ENCODE results near the gene BCAS3.
A peak's percentile ranks its signal among the peaks of the same experiment; 100 is the strongest.

The BCAS3 gene

DNA sequence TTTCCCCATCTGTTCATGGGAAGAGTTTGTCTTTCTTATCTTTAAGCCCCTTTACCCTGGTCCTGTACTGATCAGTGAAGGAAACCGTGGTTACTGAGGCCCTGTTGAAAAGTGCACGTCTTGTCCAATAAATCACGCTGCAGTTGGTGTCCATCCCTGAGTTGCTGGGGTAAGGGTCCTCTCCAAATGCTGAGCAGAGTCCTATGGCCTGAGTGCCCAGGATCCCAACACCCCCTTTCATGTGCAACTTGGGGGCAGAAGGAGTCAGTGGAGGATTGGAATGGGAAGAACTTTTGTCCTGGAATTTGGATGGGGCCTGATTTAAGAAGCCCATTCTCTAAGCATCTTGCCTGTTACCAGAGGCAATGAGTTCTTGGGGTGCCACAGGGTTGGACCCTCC lies 715.0 kb downstream of the BCAS3 start:
- DNase-seq: no peak

DNA sequence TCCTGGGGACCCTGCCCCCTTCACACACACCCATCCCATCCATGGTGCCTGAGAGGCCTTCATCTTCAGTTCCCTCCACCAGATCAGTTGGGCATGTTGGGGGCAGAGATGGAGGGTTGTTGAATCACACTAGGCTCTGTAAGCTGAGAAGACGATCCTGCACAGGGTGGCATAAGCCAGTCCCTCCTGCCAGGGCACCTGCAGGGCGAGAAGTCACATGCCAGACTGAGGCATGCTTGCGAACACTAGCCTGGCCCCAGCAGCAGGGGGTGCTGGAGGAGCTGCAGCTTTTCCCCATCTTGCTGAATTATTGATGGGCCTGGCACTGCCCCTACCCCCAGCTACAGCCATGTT lies 715.9 kb downstream of the BCAS3 start:
- no peak for DNase-seq

DNA sequence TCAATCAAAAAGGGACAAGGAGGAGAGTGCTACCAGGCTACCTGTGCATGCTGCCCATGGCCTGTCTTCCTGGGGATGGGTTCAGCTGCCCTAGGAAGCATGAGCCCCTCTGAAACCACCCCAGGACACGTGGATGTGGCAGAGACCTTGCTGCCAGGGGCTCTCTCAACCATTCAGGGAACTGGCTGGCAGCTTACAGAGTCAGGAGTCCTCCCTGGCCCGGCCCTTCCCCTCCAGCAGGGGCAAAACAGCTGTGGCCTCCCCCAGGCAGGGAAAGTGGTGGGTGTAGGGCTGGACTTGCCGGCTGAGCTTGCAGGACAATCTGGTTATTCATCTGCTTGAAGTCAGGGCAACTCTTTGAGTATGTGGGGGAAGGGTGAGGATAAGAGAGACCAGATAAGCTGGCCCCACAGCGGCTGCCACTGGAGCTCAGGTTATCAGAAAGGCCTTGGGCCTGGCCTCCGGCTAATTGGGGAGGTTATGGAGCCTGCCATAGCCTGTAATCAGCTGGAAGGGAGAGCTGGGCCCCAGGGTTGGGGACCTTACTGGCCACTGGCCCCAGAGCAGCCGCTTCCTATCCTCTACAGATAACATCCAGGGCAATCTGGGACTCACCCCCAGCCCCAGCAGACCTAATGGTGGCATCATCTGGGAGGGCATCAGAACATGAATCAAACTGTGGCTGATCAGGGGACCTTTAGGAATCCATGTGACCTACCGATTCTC lies 716.4 kb downstream of the BCAS3 start:
- DNase-seq: no peak

DNA sequence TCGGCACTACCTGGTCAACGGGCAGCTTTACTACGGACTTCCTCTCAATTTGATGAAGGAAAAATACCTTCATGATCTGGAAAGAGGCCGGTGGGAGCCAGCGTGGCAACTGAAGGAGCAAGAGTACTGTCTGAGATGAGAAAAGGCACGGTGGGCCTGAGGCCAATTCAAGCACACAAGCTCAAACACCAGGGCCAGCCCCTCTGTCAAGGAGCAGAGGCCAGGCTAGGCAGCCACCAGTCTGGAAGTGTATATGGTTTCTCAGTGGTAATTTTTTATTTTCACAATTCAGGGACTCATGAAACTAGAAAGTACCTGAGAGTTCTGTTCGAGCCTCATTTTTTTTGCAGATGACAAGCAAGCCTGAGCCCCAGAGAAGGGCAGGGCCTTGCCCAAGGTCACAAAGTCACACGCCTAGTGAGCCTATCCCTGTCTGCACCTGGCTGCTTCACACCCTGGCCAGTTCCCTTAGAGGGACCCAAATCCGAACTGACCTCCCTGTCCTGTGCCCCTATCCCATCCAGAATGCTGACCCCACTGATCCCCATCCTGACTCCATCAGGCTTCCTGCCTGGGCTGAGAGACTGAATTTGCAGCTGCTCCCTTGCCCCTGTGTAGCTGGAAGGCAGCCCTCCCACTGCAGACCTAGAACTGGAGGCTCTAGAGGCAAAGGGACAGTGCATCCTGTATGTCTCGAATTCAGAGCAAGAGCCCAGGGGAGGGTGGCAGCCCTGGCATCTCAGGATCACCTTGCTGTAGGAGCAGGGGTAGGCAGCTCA lies 717.2 kb downstream of the BCAS3 start:
- DNase-seq: no peak

DNA sequence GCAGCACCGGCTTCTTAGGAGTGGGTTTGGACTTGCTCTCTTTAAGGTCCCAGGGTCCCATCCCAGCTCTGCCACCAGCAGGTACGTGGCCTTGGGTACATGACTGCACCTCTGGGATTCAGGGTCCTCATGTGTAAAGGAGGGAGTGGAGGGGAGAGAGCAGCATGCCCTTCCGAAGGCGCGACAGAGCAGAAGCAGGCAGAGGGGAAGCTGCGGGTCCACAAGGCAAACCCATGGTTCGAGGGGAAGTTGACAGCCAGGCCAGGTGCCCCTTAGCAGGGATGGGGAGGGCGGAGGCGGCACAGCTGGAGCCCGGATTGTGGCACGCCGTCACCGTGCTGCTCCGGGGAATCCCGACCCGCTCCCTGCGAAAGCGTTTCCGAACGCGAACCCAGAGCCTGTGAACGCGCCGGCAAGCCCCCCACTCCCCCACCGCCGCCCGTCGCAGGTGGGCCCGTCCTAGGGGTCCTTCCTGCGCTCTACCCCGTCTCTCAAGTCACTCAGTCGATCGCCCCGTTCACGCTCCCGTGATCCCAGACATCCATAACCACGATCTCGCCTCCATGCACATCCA lies 717.8 kb downstream of the BCAS3 start:
- DNase-seq: no peak

DNA sequence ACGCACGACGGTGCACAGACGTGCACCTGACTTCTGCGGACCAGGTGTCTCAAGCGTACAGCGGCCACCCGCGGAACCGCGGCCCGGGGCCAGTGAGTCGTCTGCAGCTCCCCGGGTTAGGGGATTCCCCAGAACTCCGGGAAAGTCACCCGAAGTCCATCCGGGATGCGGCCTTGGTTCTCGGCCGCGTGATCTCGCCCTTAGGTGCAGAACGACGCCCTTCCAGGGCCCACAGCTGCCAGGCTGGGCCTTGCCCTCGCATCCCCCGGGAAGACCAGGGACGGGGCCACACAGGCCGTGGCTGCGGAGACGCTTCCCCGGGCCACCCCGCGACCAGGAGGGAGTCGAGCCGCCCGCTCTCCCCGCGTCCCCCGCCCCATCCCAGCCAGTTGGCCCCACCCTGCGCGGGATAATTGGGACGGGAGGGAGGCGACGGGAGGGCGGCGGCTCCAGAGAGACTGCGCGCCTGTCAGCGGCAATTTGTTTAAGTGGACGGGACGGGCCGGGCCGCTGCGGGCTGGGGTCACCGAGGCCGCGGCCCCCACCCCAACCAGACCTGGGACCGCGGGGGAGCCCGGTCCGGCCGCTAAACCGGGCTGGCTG lies 718.4 kb downstream of the BCAS3 start:
- DNase-seq: no peak

DNA sequence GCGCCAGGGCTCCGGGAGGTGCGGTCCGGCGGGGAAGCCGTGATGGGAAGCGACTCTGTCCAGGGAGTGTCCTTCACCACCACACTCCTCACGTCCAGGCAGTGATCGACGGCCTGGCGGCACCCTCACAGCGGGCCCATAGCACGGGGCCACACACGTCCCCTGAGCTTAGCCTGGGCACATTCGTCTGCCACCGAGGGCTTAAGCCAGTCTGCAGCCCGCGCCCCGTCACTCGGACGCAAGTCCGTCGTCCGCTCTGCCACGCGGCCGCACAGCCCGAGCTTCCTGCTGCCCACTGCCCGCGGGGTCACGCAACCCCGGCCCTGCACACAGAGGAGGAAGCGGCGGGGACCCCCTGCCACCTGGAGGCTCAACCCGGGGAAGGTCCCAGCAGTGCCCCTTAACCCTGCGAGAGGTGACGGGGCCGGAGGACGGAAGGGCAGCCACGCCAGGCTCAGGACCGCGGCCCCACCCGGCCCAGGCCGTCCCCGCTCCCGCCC lies 719.0 kb downstream of the BCAS3 start:
- no peak for DNase-seq

DNA sequence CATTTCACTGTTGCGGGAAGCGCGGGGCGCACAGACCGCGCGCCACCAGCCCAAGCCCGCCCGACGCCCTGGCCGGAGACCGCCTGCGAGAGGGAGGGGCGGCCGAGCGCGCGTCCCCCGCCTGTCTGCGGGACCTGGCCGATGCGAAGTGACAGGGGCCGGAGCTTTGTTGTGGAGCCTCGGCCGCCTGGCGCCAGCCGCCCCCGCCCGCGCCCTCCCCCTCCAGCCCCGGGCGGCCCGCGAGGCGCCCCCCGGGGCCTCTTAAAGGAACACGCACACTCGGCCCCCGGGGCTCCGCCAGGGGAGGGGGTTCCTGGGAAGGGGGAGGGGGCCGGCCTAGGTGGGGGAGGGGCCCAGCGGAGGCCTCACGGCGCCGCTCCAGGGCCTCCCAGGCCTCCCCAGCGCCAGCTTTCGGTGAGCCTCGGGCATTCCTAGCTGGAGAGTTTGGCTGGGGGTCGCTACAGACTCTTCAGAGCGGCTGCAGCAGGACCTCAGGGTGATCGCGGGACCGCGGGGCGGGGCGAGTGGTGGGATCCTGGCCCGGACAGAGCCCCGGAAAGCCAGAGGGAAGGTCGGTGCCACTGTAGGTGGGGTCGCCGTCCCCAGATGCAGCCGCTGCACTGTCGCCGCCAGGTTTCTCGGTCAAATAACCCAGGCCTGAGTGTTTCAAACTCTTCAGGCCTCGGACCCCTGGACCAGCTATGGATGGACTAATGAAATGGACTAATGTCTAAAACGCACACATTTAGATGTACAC lies 719.6 kb downstream of the BCAS3 start:
- DNase-seq: no peak

DNA sequence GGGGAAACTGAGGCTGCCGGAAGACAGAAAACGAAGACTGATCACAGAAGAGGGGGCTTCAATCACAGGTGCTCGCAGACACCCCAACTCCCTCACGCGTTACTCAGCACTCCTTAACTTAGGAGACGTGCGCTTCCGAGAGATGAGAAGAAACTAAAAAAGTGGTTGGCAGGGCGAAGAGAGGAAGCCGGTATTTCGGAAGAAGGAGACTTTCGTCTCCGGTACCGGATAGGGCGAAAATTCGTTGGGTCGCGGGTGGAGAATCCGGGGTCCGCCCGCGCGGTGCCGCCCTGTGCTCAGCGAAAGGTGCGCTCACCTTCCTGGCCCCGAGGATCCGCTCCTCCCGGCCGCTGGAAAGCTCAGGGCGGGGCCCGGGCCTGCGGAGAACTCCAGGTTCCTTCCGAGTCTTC lies 721.1 kb downstream of the BCAS3 start:
- no peak for DNase-seq

DNA sequence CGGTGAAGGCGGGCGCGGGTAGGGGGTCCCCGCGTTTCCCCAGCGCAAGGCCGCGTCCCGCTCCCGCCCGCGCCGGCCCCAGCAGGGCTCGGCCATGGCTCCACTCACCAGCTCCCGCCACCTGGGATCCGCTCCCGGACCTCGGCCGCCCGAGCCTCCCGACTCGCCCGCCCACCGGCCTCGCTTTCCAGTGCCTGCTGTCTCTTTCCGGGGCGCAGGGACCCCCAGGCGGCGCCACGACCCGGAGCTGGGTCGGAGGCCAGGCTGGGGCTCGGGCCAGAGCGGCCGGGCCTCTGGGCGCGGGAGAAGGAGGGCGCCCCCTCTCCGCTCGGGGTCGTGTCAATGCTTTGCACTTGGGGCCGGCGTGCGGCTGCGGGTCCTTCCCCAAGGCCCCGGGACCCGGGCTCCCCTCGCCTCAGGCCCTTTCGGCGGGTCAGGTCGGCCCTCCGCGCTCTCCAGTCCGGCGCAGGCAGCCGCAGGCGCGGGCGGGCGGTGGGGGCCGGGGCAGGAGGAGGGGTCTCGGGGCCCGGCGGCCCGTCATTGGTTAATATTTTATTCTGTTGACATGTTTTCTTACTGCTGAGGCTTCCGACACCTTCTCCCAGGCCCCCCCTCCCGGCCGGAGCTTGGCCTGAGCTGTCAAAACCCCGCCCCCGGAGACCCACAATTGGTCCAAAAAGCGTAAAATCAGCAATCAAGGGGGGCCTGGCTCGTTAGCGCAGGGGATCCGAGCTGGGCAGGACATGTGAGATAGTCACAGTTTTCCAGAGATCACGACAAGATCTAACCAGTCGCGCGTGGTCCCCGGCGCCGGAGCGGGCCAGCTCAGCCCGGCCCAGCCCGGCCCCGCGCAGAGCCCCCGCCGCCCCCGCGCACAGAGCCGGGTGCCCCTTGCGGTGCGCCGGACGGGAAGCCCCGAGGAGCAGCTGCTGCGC lies 721.7 kb downstream of the BCAS3 start, which contains the start of gene TBX2:
TBX2 (plus strand) TSS at position 713 of the 935 bp plus-strand sequence. CDS start 334 bp downstream, outside the sequence.
- DNase-seq: no peak

DNA sequence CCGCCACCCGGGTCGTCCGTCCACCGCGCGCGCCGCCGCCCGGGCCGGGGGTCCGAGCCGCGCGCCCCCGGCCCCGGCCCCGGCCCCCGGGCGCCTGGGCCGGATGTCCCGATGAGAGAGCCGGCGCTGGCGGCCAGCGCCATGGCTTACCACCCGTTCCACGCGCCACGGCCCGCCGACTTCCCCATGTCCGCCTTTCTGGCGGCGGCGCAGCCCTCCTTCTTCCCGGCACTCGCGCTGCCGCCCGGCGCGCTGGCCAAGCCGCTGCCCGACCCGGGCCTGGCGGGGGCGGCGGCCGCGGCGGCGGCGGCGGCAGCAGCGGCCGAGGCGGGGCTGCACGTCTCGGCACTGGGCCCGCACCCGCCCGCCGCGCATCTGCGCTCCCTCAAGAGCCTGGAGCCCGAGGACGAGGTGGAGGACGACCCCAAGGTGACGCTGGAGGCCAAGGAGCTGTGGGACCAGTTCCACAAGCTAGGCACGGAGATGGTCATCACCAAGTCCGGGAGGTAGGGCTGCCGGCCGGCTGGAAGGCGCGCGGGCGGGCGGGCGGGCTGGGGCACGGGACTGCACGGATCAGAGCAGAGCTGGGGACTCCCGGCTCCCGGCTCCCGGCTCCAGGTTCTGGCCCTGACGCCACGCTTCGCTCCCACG lies 722.5 kb downstream of the BCAS3 start:
- DNase-seq: no peak

DNA sequence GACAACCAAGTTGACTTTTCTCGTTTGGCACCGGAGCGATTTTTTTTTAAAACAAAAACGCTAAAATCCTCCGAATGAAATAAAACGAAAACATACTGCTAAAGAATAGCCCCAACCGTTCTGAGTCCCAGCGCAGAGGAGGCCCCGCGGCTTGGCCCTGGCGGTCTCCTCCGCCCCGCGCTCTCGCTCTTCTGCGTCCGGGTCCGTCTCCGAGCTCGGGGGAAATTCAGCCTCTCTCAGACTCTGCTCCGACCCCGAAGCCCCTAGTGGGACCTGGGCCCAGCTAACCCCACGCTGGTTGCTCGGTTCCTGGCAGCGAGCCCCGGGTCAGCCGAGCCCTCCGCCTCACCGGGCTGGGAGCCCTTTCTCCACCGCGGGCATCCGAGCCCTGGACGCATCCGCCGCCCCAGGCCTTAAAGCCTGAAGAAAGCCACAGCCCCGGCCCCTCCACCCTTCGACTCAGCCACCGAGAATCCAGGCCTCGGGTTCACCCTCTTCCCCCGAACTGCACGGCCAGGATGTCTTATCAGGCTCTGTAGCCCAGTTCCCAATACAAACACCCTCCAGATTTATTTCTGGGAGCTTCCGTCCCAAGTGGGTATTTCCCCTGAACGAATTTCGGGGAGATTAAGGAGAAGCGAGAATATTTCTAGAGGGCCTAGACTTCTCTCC lies 723.2 kb downstream of the BCAS3 start:
- no peak for DNase-seq

DNA sequence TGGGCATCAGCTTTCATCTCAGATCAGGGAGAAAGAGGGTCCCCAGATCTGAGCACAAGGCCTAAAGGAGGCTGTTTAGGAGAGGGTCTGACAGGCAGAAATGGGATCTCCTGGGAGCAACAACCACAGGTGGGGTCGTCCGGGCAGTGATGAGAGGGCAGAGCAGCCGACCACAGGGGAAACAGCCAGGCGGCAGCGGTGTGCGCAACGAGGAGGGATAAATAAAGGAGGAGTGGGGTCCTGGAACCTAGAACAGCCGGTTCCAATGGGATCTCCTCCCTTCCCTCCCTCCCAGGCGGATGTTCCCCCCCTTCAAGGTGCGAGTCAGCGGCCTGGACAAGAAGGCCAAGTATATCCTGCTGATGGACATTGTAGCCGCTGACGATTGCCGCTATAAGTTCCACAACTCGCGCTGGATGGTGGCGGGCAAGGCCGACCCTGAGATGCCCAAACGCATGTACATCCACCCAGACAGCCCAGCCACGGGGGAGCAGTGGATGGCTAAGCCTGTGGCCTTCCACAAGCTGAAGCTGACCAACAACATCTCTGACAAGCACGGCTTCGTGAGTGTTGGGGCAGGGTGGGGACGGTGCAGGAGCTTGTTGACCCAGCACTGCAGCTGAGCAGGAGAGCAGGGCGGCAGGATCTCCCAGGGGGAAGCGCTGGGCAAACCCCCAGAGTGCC lies 723.9 kb downstream of the BCAS3 start:
- DNase-seq: no peak

DNA sequence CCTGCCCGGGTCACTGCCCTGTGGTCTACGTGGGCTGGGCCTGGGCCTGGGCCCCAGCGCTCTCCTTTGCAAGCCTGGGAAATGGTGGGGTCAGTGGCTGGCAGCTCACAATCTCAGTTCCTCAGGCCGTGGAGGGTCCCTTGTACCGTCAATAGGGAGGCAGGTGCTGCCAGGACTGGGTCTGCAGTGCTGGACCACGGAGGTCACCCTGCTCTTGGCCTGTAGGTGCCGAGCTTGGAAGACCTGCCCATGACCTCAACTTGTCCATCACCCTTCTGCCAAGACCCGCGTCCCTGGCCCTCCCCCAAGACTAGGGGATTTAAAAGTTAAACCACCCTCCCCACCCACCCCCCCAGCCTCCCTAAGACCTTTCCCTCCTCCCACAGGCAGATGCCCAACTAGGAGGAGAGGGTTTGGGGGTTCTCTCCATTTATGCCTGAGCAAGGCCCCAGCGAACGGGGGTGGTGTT lies 724.5 kb downstream of the BCAS3 start:
- DNase-seq: no peak

DNA sequence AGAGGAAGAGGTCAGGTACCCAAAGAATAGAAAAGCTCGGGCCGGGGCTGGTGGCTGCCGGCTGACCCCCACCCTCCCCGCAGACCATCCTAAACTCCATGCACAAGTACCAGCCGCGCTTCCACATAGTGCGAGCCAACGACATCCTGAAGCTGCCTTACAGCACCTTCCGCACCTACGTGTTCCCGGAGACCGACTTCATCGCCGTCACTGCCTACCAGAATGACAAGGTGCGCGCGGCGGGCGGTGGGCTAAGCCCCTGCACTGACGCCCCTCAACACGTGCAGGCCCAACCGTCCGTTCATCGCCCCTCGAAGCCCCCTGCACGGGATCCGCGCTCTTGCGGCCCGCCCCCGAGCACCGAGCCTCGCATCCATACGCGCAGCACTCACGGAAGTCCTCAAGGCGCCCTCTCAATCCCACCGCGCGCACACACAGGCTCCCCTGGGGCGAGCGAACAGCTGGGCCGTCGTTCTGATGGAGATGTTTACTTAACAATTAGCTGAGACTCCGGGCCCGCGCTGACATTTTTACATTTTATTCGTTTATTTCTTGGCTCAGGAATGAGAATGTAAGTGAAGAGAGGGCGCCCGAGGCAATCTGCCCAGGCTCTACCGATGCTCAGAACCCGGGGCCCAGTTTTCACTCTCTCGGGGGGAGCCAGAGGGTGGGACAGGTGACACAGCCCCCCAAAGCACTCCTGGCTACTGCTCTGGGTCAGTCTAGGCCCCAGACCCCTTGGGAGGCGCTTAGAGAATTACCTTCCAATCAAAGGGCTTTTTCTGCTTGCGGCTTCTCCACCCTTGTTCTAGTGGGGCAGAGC lies 725.5 kb downstream of the BCAS3 start:
- DNase-seq: peak; percentile 20

DNA sequence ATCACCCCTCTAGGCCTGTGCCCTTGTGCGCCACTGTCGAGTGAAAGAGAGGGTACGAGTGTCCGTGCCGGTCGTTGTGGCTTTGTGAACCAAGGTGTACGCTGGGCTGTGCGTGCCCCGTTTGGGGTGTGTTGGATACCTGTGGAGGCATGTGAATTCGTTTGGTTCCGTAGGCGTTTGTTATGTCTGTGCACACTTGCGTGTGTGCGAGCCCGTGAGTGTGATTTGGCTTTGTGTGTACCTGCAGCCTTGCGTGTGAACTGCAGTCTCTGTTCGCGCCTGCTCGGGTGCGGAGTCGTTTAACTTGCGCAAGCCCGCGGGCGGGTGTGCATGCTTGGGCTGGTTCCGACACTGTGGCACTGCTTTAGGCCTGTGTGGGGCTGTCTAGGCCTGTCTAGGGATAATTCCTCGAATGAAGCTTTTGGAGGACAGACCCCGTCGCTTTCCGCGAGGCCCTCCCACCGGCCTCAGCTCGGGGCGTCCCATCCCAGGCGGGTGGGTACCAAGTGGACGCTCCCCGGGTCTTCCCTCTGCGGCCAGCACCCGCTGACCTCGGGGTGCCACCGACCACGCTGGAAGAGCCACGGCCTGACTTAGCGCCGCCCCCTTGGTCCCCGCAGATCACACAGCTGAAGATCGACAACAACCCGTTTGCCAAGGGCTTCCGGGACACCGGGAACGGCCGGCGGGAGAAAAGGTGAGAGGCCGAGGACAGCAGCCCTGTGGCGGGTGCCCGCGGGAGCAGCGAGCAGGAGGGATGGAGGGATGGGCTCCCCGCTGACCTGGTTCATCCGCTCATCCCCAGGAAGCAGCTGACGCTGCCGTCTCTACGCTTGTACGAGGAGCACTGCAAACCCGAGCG lies 726.4 kb downstream of the BCAS3 start:
- DNase-seq: no peak

DNA sequence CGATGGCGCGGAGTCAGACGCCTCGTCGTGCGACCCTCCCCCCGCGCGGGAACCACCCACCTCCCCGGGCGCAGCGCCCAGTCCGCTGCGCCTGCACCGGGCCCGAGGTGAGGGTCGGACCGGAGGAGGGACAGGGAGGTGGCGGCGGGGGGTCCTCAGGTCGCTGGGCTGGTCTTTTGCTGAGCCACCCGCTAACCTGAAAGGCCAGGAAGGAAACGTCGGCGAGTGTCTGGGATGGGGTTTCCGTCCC lies 726.9 kb downstream of the BCAS3 start:
- no peak for DNase-seq
